ENCODE data around the gene KCND1.

DNA sequence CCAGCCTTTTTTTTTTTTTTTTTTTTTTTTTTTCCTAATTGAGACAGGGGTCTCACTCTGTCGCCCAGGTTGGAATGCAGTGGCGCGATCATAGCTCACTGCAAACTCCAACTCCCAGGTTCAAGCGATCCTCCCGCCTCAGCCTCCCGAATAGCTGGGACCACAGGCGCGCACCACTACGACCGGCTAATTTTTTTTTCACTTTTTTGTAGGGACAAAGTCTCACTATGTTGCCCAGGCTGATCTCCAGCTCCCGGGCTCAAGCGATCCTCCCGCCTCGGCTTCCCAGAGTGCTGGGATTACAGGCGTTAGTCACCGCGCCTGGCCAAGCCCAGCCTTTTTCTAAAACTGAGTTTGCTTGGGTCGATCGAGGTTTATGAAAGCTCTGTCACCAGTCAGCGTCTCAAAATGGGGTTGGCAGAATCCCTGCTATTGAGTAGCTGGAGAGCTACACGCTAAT lies 13.0 kb downstream of the KCND1 start:
- TF ChIP-seq ZNF274 (IDR thresholded peaks at IDR 0.05; ENCODE audit: low read depth, low read length) (no peak), SUZ12 (IDR thresholded peaks at IDR 0.05; ENCODE audit: extremely low read depth, insufficient read depth, insufficient read length) (no peak), YY1 (IDR thresholded peaks at IDR 0.05; ENCODE audit: insufficient read depth, insufficient read length) (no peak)
